NCI-H2196 (cell line): ENCODE results near the gene C6orf47.

Experiments
- DNase-seq: peaks from one replicate; lab custom pipeline; 2025; ENCODE audit not compliant: unreplicated experiment; lab: John Stamatoyannopoulos, UW

Gene C6orf47

GRCh38 chr6:31615748-31616147 is 44.8 kb downstream of the C6orf47 start:
- no peak for DNase-seq

- no peak for DNase-seq
Observed at GRCh38 chr6:31614684-31615578, 45.6 kb downstream of the C6orf47 start, which contains the start of gene AIF1. TSS of gene AIF1 (plus strand) at chr6:31615234. CDS start at chr6:31615330, 96 bp downstream.

GRCh38 chr6:31614075-31614619 is 46.4 kb downstream of the C6orf47 start:
- DNase-seq, result no peak

GRCh38 chr6:31610968-31611367 is 49.6 kb downstream of the C6orf47 start:
- no peak for DNase-seq

DNA sequence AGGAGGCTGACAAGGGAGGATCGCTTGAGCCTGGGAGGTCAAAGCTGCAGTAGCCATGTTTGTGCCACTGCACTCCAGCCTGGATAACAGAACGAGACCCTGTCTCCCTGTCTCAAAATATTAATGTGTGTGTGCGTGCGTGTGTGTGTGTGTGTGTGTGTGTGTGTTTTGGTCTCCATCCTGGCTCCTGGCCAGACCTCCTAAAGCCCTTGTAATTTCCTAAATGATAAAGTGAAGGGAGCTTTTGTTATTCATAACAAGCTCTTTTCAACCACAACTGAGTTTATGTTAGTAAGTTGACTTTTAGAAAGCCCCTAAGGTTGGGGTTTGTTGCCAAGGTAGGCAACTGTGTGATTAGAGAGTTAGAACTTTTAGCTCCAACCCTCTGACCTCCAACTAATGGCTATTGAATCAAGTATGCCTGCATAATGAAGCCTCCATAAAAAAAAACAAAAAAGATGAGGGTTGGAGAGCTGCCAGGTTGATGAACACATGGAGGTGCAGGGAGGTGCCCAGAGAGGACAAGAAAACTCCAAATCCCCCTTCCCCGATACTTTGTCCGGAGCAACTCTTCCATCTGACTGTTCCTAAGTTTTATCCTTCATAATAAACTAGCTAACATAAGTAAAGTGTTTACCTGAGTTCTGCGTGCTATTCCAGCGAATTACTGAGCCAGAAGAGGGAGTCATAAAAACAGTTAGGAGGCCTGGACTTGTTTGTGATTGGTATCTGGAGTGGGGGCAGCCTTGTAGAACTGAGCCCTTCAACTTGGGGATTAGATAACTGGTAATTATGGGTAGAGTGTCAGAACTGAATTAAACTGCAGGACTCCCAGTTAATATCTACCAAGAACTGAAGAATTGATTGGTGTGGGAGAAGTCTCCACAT is 50.8 kb downstream of the C6orf47 start:
- no peak for DNase-seq
